ENCODE data around the gene CMTM2. TPM values are rescaled to one million over a fixed set of nuclear protein-coding genes. Genes with fewer than 3 reads are reported as not detected.

Gene CMTM2
- total RNA-seq, 4 donors from 2014 or later: not detected

DNA sequence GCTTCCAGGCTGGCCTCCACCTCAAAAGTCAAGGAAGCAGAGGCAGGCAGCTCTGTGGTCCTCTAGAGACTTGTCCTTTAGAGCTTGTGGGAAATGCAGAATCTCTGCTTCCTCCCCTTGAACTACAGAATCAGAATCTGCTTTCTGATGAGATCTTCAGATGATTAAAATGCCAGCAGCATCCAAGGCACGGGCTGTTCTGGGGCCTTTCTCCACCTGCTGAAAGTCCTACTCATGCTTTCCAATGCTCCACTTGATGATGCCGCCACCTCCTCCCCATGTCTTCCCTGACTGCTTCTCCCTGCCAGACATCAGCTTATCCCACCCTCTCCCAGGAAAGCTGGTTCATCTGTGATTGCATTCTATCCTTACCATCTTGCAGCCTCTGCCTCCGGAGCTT is 58.5 kb downstream of the CMTM2 start:
- TF ChIP-seq, protein P1, sequence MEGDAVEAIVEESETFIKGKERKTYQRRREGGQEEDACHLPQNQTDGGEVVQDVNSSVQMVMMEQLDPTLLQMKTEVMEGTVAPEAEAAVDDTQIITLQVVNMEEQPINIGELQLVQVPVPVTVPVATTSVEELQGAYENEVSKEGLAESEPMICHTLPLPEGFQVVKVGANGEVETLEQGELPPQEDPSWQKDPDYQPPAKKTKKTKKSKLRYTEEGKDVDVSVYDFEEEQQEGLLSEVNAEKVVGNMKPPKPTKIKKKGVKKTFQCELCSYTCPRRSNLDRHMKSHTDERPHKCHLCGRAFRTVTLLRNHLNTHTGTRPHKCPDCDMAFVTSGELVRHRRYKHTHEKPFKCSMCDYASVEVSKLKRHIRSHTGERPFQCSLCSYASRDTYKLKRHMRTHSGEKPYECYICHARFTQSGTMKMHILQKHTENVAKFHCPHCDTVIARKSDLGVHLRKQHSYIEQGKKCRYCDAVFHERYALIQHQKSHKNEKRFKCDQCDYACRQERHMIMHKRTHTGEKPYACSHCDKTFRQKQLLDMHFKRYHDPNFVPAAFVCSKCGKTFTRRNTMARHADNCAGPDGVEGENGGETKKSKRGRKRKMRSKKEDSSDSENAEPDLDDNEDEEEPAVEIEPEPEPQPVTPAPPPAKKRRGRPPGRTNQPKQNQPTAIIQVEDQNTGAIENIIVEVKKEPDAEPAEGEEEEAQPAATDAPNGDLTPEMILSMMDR (IDR thresholded peaks at IDR 0.05): no peak
- TF ChIP-seq EP300 (IDR thresholded peaks at IDR 0.05) (no peak), POLR2AphosphoS5 (IDR thresholded peaks at IDR 0.05) (no peak), POLR2A (IDR thresholded peaks at IDR 0.05) (no peak)
- 90 to 97% methylated on average over 2 to 3 of the region's 3 CpGs for WGBS, 2 donors (ENCODE audit: low coverage in 1 of 2)
- no peak overlapping the region for H3K27ac ChIP-seq

More for the DNA sequence above, 58.5 kb downstream of the CMTM2 start:
- no peak overlapping the region for H3K4me3 ChIP-seq
- H3K36me3 ChIP-seq: peaks cover 0 to 14% of the 10 kb centered on the region in 2 donors
- no peaks in the 10 kb centered on the region for H3K4me1 ChIP-seq
- no peaks in the 10 kb centered on the region for H3K27me3 ChIP-seq
- no peaks in the 10 kb centered on the region for H3K9me3 ChIP-seq
- ATAC-seq: no peak

Small RNA genes within 50 kb of the gene (small RNA-seq; reads per million reads assigned to genes)
- gene CKLF-CMTM1: 0 reads per million in 4 donors

Other genes starting within 250 kb of the CMTM2 start
- 10 to 100 TPM; 16.2 to 50.1 (median 38.5) TPM for gene CDH5, start 212.8 kb upstream of the CMTM2 start, total RNA-seq
- gene BEAN1, start 152.2 kb upstream of the CMTM2 start, total RNA-seq: 1 to 10 TPM in 1 of 4 donors, under 1 TPM in 2, not detected in 1; 0.47 to 1.0 (median 0.54) TPM
- 10 to 100 TPM; 32.7 to 42.8 (median 37.0) TPM for gene TK2, start 29.3 kb upstream of the CMTM2 start, total RNA-seq
- 10 to 100 TPM; 13.1 to 31.5 (median 17.9) TPM for gene CKLF, start 26.9 kb upstream of the CMTM2 start, total RNA-seq
- gene CMTM1, start 13.0 kb upstream of the CMTM2 start, total RNA-seq: under 1 TPM in 1 of 4 donors, not detected in 3; 0.89 TPM
- 10 to 100 TPM; 15.7 to 24.9 (median 19.3) TPM for gene CMTM3, start 25.2 kb downstream of the CMTM2 start, total RNA-seq
- 10 to 100 TPM; 12.7 to 21.2 (median 17.2) TPM for gene CMTM4, start 117.3 kb downstream of the CMTM2 start, total RNA-seq
- 100 to 1,000 TPM; 202 to 292 (median 219) TPM for gene DYNC1LI2, start 172.1 kb downstream of the CMTM2 start, total RNA-seq
- gene TERB1, start 222.1 kb downstream of the CMTM2 start, total RNA-seq: under 1 TPM in 1 of 4 donors, not detected in 3; 0.40 TPM